Measurements from ENCODE around the gene NR2F1. TPM values are rescaled to one million over a fixed set of nuclear protein-coding genes. Genes with fewer than 3 reads are reported as not detected.

NR2F1 gene
- polyA plus RNA-seq, 3 donors = 189 to 216 (median 200) TPM

- peak in 1 of 3 donors; percentile 10 for DNase-seq (ENCODE audit: low read depth in 3 of 3, low spot score in 2 of 3)
Measured at GRCh38 chr5:93576994-93577853, 5.8 kb upstream of the NR2F1 start.

DNA sequence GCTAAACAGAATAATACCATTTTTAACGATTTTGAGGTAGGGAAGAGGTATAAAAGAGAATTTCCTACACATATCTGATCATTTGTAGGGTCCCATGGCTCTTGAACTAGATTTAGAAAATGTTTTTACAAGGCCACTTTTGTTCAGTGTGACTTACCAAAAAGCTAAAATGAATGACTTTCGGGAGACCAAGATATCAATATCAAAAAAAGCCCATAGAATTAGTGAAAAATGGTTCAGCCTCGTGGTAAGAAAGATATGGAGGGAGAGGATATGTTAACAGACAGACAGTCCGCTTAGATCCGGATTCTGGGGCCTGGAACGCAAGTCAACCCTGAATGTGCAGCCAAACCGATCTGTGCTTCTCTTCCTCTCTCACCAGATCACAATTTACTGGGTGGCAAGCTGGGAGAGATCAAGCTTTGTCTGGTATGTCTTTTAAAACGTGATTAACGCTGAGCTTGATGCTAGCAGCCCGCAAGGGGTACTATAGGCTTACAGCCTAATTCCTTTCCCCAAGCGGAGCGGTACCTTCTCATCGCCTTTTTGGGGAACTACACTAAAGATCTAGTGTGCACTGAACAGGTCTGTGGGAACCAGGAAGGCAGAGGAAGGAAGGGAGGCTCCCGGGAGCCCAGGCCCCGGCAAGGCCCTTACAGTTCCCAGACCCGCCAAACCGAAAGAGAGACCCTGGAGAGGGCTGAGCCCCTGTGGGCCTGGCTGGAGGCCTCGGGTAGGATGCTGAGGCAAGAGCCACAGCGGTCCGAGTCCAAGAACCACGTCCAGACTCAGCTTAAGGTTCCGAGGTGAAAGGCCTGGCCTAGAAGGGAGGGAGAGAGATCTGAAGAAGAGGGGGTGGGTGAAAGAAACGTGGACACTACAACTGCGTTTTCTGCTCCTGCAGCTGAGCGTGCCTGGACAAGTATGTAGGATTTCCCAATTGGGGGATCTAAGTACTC lies 4.9 kb upstream of the NR2F1 start:
- DNase-seq (ENCODE audit: low read depth in 3 of 3, low spot score in 2 of 3) = peak in 1 of 3 donors; percentile 47

DNA sequence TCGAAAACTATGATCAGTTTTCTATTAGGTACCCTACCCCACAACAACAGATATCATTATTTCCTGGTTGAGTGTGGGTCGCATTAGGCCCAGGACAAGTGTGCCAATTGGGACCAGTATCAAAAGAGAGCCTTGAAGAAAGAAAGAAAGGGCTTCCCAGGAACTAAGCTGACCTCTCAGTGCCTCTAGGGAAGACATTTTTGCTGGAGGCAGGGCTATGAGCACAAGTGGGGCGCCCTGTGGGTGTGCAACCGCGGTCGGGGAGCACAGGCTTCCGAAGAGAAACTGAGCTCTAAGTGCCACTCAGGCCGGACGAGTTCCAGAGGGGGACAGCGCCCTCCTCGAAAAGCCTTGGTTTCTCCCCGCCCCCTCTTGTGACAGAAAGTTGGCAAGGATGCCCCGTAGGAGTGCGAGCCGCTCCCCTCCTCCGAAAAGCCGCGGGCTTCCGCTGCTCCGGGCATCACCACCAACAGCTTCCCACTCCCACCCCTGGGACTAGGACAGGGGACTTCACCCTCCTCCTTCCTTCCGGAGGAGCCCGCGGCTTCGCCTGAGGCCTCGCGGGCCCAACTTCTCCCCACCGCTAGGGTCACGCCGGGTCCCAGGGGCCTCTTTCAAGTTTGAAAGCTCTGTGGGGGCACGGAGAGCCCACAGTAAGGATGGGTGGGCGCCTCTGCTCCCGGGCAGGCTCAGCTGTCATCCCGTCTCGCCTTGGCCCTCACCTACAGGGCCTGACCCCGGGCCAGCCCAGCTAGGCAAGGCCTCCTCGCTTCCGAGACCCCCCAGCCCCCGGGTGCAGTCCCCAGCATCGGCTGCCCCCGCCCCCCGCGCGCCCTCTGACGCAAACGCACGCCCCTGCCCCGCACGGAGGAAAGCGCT lies 4.0 kb upstream of the NR2F1 start:
- peak in 1 of 3 donors; percentile 59 for DNase-seq (ENCODE audit: low read depth in 3 of 3, low spot score in 2 of 3)

DNA sequence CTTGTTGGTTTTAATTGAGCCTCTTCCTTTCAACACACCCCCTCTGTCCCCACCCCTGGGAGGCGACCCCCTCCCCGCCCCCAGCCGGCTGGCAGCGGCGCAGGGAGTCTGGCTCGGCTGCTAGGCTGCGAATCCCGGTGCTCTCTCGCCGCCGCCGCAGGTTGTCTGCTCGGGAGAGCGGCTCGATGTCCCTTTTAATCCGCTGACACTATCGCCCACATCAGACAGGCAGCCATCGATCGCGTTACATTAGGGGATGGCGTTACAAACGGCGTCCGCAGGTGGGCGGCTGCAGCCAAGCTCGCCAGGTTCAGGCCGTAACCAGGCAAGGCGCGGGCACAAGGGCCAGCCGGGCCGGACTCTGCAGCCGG lies 3.3 kb upstream of the NR2F1 start:
- peak in 1 of 3 donors; percentile 39 for DNase-seq (ENCODE audit: low read depth in 3 of 3, low spot score in 2 of 3)

GRCh38 chr5:93580063-93580926 lies 2.7 kb upstream of the NR2F1 start:
- DNase-seq (ENCODE audit: low read depth in 3 of 3, low spot score in 2 of 3) = no peak

GRCh38 chr5:93580927-93581445 lies 2.0 kb upstream of the NR2F1 start, which contains the start of gene NR2F1-AS1:
NR2F1-AS1 (minus strand) TSS chr5:93581219.
- peak in 1 of 3 donors; percentile 38 for DNase-seq (ENCODE audit: low read depth in 3 of 3, low spot score in 2 of 3)

- no peak for DNase-seq (ENCODE audit: low read depth in 3 of 3, low spot score in 2 of 3)
Measured at GRCh38 chr5:93582167-93582462, 907 bp upstream of the NR2F1 start.

DNA sequence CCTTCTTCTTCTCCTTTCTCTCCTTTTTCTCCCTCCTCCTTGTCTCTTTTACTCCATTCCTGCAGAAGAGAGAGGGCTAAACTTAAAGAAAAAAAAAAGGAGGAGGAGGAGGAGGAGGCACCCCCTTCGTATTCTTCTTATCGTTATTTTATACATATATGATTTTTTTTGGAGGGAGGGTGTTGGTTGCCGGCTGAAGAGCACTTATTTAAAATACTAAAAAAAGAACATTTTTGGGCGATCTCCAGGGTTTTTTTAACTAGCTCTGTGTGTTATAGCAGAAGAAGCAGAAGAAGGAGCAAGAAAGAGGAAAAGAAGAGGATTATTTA lies 381 bp downstream of the NR2F1 start:
- DNase-seq (ENCODE audit: low read depth in 3 of 3, low spot score in 2 of 3) = no peak

DNA sequence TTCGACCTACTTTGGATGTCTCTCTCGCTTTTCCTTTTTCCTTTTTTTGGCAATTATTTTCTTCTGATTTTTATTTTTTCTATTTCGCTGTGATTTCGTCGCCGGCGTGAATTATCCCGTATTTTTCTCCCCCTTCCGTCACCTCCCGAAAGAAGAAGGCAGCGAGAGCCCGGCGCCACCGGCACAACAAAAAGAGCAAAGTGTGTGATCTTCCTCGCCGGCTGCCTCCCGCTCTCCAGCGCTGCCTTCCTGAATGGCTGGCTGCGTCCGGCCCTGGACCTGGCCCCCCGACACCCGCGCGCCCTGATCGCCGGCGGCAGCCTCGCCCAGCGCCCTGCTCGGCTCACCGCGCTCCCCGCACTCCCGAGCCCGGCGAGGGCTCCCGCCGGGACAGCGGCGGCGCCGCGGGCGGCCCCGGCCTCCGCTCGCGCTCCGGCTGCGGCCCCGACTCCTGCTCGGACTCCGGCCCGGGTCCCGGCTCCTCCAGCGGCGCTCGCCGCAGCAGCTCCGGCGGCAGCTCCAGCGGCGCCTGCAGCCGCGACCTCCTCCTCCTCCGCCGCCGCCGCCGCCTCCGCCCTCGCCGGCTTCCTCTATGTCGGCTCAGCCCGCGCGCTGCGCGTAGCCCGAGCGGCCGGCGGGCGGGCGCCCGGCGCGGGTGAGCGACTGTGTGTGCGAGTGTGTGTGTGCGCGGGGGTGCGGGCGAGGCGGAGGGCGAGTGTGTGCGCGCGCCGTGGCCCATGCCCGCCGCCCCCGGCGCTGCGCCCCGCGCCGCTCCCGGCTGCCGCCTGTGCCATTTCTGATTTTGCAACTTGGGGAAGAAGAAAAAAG lies 960 bp downstream of the NR2F1 start:
- no peak for DNase-seq (ENCODE audit: low read depth in 3 of 3, low spot score in 2 of 3)

- DNase-seq (ENCODE audit: low read depth in 3 of 3, low spot score in 2 of 3) = no peak
Measured at GRCh38 chr5:93584596-93585040, 1.6 kb downstream of the NR2F1 start.

DNA sequence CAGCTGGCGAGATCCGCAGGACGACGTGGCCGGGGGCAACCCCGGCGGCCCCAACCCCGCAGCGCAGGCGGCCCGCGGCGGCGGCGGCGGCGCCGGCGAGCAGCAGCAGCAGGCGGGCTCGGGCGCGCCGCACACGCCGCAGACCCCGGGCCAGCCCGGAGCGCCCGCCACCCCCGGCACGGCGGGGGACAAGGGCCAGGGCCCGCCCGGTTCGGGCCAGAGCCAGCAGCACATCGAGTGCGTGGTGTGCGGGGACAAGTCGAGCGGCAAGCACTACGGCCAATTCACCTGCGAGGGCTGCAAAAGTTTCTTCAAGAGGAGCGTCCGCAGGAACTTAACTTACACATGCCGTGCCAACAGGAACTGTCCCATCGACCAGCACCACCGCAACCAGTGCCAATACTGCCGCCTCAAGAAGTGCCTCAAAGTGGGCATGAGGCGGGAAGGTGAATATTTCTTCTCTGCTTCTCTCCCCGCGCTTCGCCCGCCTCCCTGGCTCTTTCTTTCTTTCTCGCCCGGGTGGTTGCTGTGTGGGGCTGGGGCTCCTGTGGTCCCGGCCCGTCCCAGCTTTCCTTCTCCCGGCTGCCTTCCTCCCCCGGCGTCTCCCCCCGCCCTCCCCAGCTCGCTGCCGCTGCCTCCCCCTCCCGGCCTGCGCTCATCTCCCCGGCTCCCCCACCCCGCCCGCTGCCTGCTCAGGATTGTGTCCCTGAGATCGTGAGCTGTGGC lies 2.2 kb downstream of the NR2F1 start:
- DNase-seq (ENCODE audit: low read depth in 3 of 3, low spot score in 2 of 3) = no peak

DNA sequence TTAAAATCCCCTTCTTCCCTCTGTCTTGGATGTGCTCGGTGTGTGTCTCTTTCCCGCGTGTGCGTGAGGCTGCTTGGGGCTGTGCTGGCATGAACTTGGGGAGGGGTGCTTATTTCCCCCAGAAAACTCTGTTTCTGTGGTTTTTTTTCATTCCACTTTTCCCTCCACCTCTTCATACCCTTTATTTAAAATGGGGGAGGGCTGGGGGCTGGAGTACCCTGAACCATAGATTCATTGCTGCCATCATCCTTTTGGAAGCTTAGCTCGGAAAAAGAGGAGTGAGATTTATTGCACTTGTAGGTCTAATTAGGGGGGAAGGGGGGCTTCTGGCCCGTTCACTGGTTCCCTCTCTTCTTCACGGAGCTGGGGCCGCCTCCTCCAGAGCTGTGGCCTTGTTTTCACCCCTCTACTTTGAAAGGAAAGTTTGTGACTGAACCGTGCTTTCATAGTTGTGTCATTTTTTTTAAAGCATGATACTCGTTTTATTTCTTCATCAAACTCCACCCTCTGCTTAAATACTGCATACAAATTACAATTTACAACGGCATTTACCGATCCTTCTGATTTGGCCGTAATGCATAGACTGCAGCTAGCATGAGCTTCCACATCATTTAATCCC lies 2.9 kb downstream of the NR2F1 start:
- DNase-seq (ENCODE audit: low read depth in 3 of 3, low spot score in 2 of 3) = no peak

- DNase-seq (ENCODE audit: low read depth in 3 of 3, low spot score in 2 of 3) = no peak
Measured at GRCh38 chr5:93586736-93587596, 3.9 kb downstream of the NR2F1 start.

DNA sequence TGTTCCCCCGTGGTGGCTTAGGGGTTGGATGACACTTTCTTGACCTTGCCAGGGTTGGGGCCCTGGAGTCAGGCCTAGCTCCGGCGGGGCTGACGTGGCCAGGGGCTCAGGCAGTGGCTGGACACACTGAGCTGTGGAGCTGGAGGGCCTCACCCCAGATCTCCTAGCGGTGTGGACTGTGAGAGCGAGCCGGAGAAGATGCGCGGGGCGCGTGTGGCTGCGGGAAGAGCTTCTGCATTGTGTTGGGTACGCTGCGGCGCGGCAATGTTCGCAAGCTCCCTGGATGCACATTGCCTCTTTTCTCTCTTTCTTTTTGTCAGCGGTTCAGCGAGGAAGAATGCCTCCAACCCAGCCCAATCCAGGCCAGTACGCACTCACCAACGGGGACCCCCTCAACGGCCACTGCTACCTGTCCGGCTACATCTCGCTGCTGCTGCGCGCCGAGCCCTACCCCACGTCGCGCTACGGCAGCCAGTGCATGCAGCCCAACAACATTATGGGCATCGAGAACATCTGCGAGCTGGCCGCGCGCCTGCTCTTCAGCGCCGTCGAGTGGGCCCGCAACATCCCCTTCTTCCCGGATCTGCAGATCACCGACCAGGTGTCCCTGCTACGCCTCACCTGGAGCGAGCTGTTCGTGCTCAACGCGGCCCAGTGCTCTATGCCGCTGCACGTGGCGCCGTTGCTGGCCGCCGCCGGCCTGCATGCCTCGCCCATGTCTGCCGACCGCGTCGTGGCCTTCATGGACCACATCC lies 4.8 kb downstream of the NR2F1 start:
- DNase-seq (ENCODE audit: low read depth in 3 of 3, low spot score in 2 of 3) = no peak

DNA sequence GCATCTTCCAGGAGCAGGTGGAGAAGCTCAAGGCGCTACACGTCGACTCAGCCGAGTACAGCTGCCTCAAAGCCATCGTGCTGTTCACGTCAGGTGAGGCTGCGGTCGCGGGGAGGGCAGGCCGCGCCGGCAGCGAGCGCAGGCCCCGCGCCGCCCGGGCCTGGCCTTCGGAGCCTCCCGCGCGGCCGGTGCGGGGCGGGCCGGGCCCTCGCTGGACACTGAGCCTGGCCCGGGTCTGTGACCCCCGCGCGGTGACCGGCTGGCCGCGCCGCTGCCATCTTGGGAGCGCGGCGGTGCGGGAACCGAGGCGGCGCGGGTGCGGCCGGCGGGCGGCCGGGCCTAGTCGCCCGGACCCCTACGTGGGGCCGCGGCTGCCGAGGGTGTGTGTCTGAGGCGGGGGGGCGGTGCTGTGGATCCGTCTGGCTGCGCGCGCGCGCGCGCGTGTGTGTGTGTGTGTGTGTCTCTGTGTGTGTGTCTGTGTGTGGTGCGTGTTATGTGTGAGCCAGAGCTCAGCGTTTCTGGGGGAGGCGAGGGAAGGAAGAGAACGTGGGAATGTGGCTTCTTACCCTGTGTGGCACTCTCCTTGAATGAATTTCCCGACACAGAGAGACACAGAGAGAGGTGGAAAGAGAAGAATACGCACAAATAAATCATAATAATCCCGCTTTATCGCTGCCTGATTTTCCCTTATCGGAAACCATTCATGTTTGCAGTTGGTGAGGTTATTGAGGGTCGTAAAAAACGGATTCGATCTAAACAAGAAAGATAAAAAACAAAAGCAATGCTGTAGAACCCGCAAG lies 5.5 kb downstream of the NR2F1 start:
- no peak for DNase-seq (ENCODE audit: low read depth in 3 of 3, low spot score in 2 of 3)

All from right renal cortex interstitium (tissue), 3 donors.